K562 (cell line): ENCODE measurements around the gene AFF2. TPM values are rescaled to one million over a fixed set of nuclear protein-coding genes. Genes with fewer than 3 reads are reported as not detected.

Experiments used
- ATAC-seq: fragments of 200-7000 bp; cut with Tn5 transposase; 3 replicates; pipeline ENCODE4 v1.9.1; 2020; ENCODE audit warnings: moderate library complexity
- BruUV-seq: library from RNA; stranded (reverse); fragments of 400-500 nt; replicated peaks from 2 replicates; lab custom pipeline; 2021; lab: Mats Ljungman, UMichigan
- CTCF ChIA-PET: fragments of 300-600 bp; formaldehyde crosslinking; extraction: SDS; loops from one replicate; lab custom pipeline; 2021; ENCODE audit warnings: low intra/inter-chr PET ratio; lab: Yijun Ruan, JAX
- POLR2A ChIA-PET: fragments of 300-600, 350-650 bp; sonication (Branson Sonifier 250); formaldehyde crosslinking; extraction: SDS; loops from one replicate; lab custom pipeline; 2021; ENCODE audit warnings: antibody characterized with exemption, inconsistent platforms; lab: Yijun Ruan, JAX
- DNase-seq, 4 experiments: peaks; one replicate each; pipeline versions ENCODE4 v3.0.0 to v3.0.0-alpha.2; 2011 to 2018; ENCODE audit warnings: low spot score in 3 of 4, mixed read lengths in 3 of 4; ENCODE audit errors: extremely low read depth in 1 of 4
- FAIRE-seq: peaks from 2 replicates; lab custom pipeline; 2011; peaks lifted over from hg19 to GRCh38; lab: Jason Lieb, UNC
- H2AFZ ChIP-seq: 2 replicates; pipeline ENCODE4 v1.6.0; 2011; ENCODE audit warnings: low read depth, low read length, control low read depth, inconsistent platforms
- H3K27ac ChIP-seq: fragments of 200-600 bp; 3 replicates; pipeline ENCODE4 v1.8.0; 2011; ENCODE audit warnings: low read depth, mild to moderate bottlenecking, control low read depth, inconsistent platforms, low read length, moderate library complexity, mixed read lengths; ENCODE audit errors: extremely low read depth
- H3K27me3 ChIP-seq, 2 experiments: fragments of 300-600 bp in 1 of 2; 2 replicates in 1 of 2; 3 replicates in 1 of 2; pipeline versions ENCODE4 v1.6.0 to v1.8.0; 2011; ENCODE audit warnings: inconsistent platforms in 2 of 2, low read length in 2 of 2, mild to moderate bottlenecking in 1 of 2, mixed read lengths in 1 of 2, moderate library complexity in 1 of 2; ENCODE audit not compliant: control insufficient read depth in 2 of 2, insufficient read depth in 2 of 2
- H3K36me3 ChIP-seq: fragments of 300-600 bp; 3 replicates; pipeline ENCODE4 v1.8.0; 2011; ENCODE audit warnings: mild to moderate bottlenecking, low read length, inconsistent platforms; ENCODE audit not compliant: control insufficient read depth, insufficient read depth
- H3K4me1 ChIP-seq, 2 experiments: fragments of 200-600 bp in 1 of 2; replicated peaks in 1 of 2; 2 replicates in 1 of 2; 3 replicates in 1 of 2; pipeline versions ENCODE4 v1.5.1 to v1.8.0; 2011; ENCODE audit warnings: inconsistent platforms in 2 of 2, low read length in 2 of 2, mild to moderate bottlenecking in 1 of 2, mixed read lengths in 1 of 2, moderate library complexity in 1 of 2; ENCODE audit not compliant: control insufficient read depth in 2 of 2, insufficient read depth in 2 of 2
- H3K4me2 ChIP-seq: 2 replicates; pipeline ENCODE4 v1.6.1; 2011; ENCODE audit warnings: low read length, control low read depth, inconsistent platforms, mixed read lengths; ENCODE audit not compliant: insufficient read depth
- H3K4me3 ChIP-seq: fragments of 200-600 bp; sonication (generic), shearing (Covaris generic); 2 replicates; pipeline ENCODE4 v1.5.1; 2016; ENCODE audit warnings: control low read depth, inconsistent platforms
- H3K79me2 ChIP-seq: fragments of 200-600 bp; 3 replicates; pipeline ENCODE4 v1.8.0; 2011; ENCODE audit warnings: low read length, inconsistent platforms; ENCODE audit not compliant: control insufficient read depth, insufficient read depth
- H3K9ac ChIP-seq, 2 experiments: 2 replicates each; pipeline versions ENCODE4 v1.6.0 to v1.6.1; 2011; ENCODE audit warnings: low read depth in 2 of 2, low read length in 2 of 2, control low read depth in 1 of 2, inconsistent platforms in 1 of 2, mild to moderate bottlenecking in 1 of 2, mixed read lengths in 1 of 2; ENCODE audit not compliant: insufficient read depth in 1 of 2
- H3K9me1 ChIP-seq: one replicate; pipeline ENCODE4 v1.6.0; 2011; ENCODE audit warnings: inconsistent platforms, mild to moderate bottlenecking, low read length, moderate library complexity; ENCODE audit not compliant: control insufficient read depth, insufficient read depth
- H3K9me3 ChIP-seq: replicated peaks from 2 replicates; pipeline ENCODE4 v1.5.1; 2011; ENCODE audit warnings: low read depth, low read length, inconsistent platforms; ENCODE audit not compliant: control insufficient read depth, insufficient read depth
- H4K20me1 ChIP-seq: replicated peaks from 2 replicates; pipeline ENCODE4 v1.6.1; 2011; ENCODE audit warnings: low read length, inconsistent platforms, mixed read lengths; ENCODE audit not compliant: control insufficient read depth, insufficient read depth
- CSDE1 ChIP-seq, 2 experiments: fragments of 450-650 bp; IDR thresholded peaks; 2 replicates each; pipeline ENCODE4 v1.6.1; 2016; ENCODE audit warnings: mild to moderate bottlenecking in 1 of 2
- E2F3 ChIP-seq: fragments of 250-450 bp; sonication (Bioruptor Pico); IDR thresholded peaks from 2 replicates; pipeline ENCODE4 v1.4.0; 2020; ENCODE audit warnings: mild to moderate bottlenecking
- KLF6 ChIP-seq: fragments of 250-450 bp; sonication (Bioruptor Pico); IDR thresholded peaks from 2 replicates; pipeline ENCODE4 v1.4.0; 2020; ENCODE audit warnings: mild to moderate bottlenecking, moderate library complexity, borderline replicate concordance
- MCM5 ChIP-seq: fragments of 450-650 bp; IDR thresholded peaks from 2 replicates; pipeline ENCODE4 v1.6.1; 2016; ENCODE audit warnings: low read depth
- MECOM ChIP-seq: fragments of 250-450 bp; sonication (Bioruptor Pico); IDR thresholded peaks from 2 replicates; pipeline ENCODE4 v1.8.0; 2022; ENCODE audit warnings: inconsistent platforms
- NBN ChIP-seq: fragments of 450-650 bp; IDR thresholded peaks from 2 replicates; pipeline ENCODE4 v1.6.1; 2016; ENCODE audit warnings: low read depth, mild to moderate bottlenecking
- NCOA1 ChIP-seq: fragments of 450-650 bp; IDR thresholded peaks from 2 replicates; pipeline ENCODE4 v1.6.1; 2016; ENCODE audit warnings: low read depth
- NR1H2 ChIP-seq: sonication (generic); formaldehyde crosslinking; IDR thresholded peaks from 2 replicates; pipeline ENCODE4 v1.4.0; 2020; ENCODE audit warnings: mild to moderate bottlenecking, missing genetic modification reagents
- PPARD ChIP-seq: fragments of 250-450 bp; sonication (Bioruptor Pico); IDR thresholded peaks from 2 replicates; pipeline ENCODE4 v1.8.0; 2022; ENCODE audit warnings: inconsistent platforms, mild to moderate bottlenecking, moderate library complexity
- PTRF ChIP-seq: fragments of 450-650 bp; IDR thresholded peaks from 2 replicates; pipeline ENCODE4 v1.6.1; 2016; ENCODE audit warnings: mild to moderate bottlenecking, missing genetic modification characterization, missing compliant biosample characterization
- SREBF1 ChIP-seq: fragments of 150-350 bp; IDR thresholded peaks from 2 replicates; pipeline ENCODE4 v1.6.1; 2014; ENCODE audit warnings: antibody characterized with exemption, low read depth, low read length, borderline replicate concordance
- THRA ChIP-seq: fragments of 450-650 bp; IDR thresholded peaks from 2 replicates; pipeline ENCODE4 v1.6.1; 2017; ENCODE audit warnings: mild to moderate bottlenecking, moderate library complexity
- TSC22D4 ChIP-seq: fragments of 450-650 bp; IDR thresholded peaks from 2 replicates; pipeline ENCODE4 v1.6.1; 2016; ENCODE audit warnings: missing genetic modification characterization, missing biosample characterization, control low read depth
- ZNF239 ChIP-seq: fragments of 250-450 bp; sonication (Bioruptor Pico); IDR thresholded peaks from 2 replicates; pipeline ENCODE4 v1.4.0; 2020; ENCODE audit warnings: mild to moderate bottlenecking
- ZNF282 ChIP-seq: sonication (generic); formaldehyde crosslinking; IDR thresholded peaks from 2 replicates; pipeline ENCODE4 v1.8.1; 2023; ENCODE audit warnings: missing genetic modification reagents
- ZZZ3 ChIP-seq: fragments of 450-650 bp; IDR thresholded peaks from 2 replicates; pipeline ENCODE4 v1.6.1; 2016; ENCODE audit warnings: antibody characterized with exemption, mild to moderate bottlenecking, moderate library complexity
- WGBS: fragments of 100-300 bp; shearing (Covaris generic); methylation state at CpG from one replicate; pipeline ENCODE4 v1.1.6; 2016; ENCODE audit warnings: low coverage, mixed read lengths; ENCODE audit not compliant: insufficient coverage; ENCODE audit errors: missing lambda C conversion rate; 5-methylcytosine and 5-hydroxymethylcytosine counted together
- in situ Hi-C: fragments of 300-500 bp; cut with MboI; formaldehyde crosslinking; loops from 4 replicates; pipeline ENCODE4 v1.15.0; 2018; ENCODE audit warnings: inconsistent platforms, mixed read lengths
- intact Hi-C: fragments of 100-400 bp; cut with micrococcal nuclease; formaldehyde crosslinking; loops from 2 replicates; pipeline ENCODE4 v1.14.2; 2022
- polyA plus RNA-seq, 8 experiments: library from polyadenylated mRNA; depleted of rRNA in 4 of 8; stranded (reverse) in 5 of 8; unstranded in 3 of 8; fragments of >200 nt; fragmentation: Nextera tagmentation in 2 of 8; fragmentation: Illumina TruSeq in 1 of 8; extraction: Ambion mirVana in 2 of 8; extraction: Trizol in 1 of 8; gene quantifications; 2 replicates each; pipeline versions ENCODE4 v1.2.1 to v1.2.3, GENCODE V29; 2011 to 2014; ENCODE audit warnings: inconsistent platforms in 1 of 8, missing spikeins in 1 of 8
- total RNA-seq, 7 experiments: library from RNA; depleted of rRNA in 6 of 7; stranded (reverse); fragments of >200 nt in 6 of 7; fragmentation: Illumina TruSeq in 2 of 7; extraction: Trizol in 2 of 7; gene quantifications; 2 replicates each; pipeline versions ENCODE4 v1.2.1 to v1.2.3, GENCODE V29; 2011 to 2021; ENCODE audit warnings: low replicate concordance in 1 of 7

The AFF2 gene
- total and polyA plus RNA-seq, 9 of the 15 experiments (the other 6 are each of a cell fraction or from before 2014, with no cell fraction given) = 0.01 to 0.20 (median 0.07) TPM

- Histone ChIP-seq H3K36me3 (no peaks in the 10 kb centered on the region), H3K27ac (no peak overlapping the region), H3K9me3 (no peaks in the 10 kb centered on the region), H3K27me3 (no peaks in the 10 kb centered on the region), H3K9me1 (no peaks in the 10 kb centered on the region)
- FAIRE-seq = no peak
- 0% methylated on average over 4 of the region's 4 CpGs for WGBS
- in situ Hi-C loops = no loop called here
- POLR2A ChIA-PET = no interaction called here
- BruUV-seq = no TSS peak
- TF ChIP-seq TSC22D4 (tag) = no peak
- TF ChIP-seq, all 486 proteins: peak for 0
- Histone ChIP-seq H3K9ac (no peak overlapping the region), H3K4me2 (no peak overlapping the region), H4K20me1 (no peaks in the 10 kb centered on the region), H3K79me2 (no peaks in the 10 kb centered on the region), H3K4me3 (no peak overlapping the region), H3K4me1 (no peaks in the 10 kb centered on the region), H2AFZ (no peak overlapping the region)
- DNase-seq = no peak
- CTCF ChIA-PET = no interaction called here
- intact Hi-C loops = no loop called here
- no peak for ATAC-seq
Measured at GRCh38 chrX:148466292-148466691, 34.1 kb upstream of the AFF2 start.

GRCh38 chrX:148470324-148470723 lies 30.1 kb upstream of the AFF2 start:
- H4K20me1 ChIP-seq = no peaks in the 10 kb centered on the region
- ChIA-PET POLR2A (no interaction called here), CTCF (no interaction called here)
- FAIRE-seq = no peak
- no peak overlapping the region for H3K4me3 ChIP-seq
- no peaks in the 10 kb centered on the region for H3K4me1 ChIP-seq
- no peaks in the 10 kb centered on the region for H3K36me3 ChIP-seq
- no peaks in the 10 kb centered on the region for H3K27me3 ChIP-seq
- DNase-seq = no peak
- no peaks in the 10 kb centered on the region for H3K9me1 ChIP-seq
- no peak overlapping the region for H3K4me2 ChIP-seq
- no peak for ATAC-seq
- TF ChIP-seq NBN (no peak), PTRF (tag) (no peak), E2F3 (CRISPR knock-in tag) (no peak), MECOM (no peak), ZZZ3 (no peak), ZNF239 (CRISPR knock-in tag) (no peak), ZNF282 (CRISPR knock-in tag) (no peak), THRA (no peak), NR1H2 (CRISPR knock-in tag) (no peak), PPARD (CRISPR knock-in tag) (no peak), MCM5 (no peak), CSDE1 (IDR thresholded peaks at IDR 0.05) (no peak), NCOA1 (no peak), KLF6 (CRISPR knock-in tag) (no peak), SREBF1 (no peak)
- in situ Hi-C loops = no loop called here
- intact Hi-C loops = no loop called here
- H3K9me3 ChIP-seq = no peaks in the 10 kb centered on the region
- no TSS peak for BruUV-seq
- no peak overlapping the region for H3K27ac ChIP-seq
- WGBS = 0% methylated on average over 2 of the region's 2 CpGs
- no peak overlapping the region for H2AFZ ChIP-seq
- no peaks in the 10 kb centered on the region for H3K79me2 ChIP-seq
- H3K9ac ChIP-seq = no peak overlapping the region
